Naive B cell (primary cell): ENCODE results near the gene COX5A. TPM values are rescaled to one million over a fixed set of nuclear protein-coding genes. Genes with fewer than 3 reads are reported as not detected.

ENCODE experiments used
- ATAC-seq, 2 donors: fragments of 150-1000 bp; cut with Tn5 transposase; 2 replicates each; pipeline ENCODE4 v1.10.0; 2021; ENCODE audit warnings: low read depth in 2 of 2, mild to moderate bottlenecking in 2 of 2, moderate library complexity in 2 of 2
- DNase-seq: peaks from one replicate; pipeline ENCODE4 v3.0.0; 2022
- H3K27ac Mint-ChIP-seq, 6 donors: one replicate each; pipeline ENCODE4 v1.8.0; 2020 to 2022; ENCODE audit warnings: mild to moderate bottlenecking in 6 of 6, mixed read lengths in 6 of 6, moderate library complexity in 5 of 6, inconsistent platforms in 2 of 6
- H3K27me3 Mint-ChIP-seq, 3 donors: one replicate each; pipeline ENCODE4 v1.8.0; 2021 to 2022; ENCODE audit warnings: mixed read lengths in 3 of 3, mild to moderate bottlenecking in 1 of 3
- H3K36me3 Mint-ChIP-seq, 2 donors: one replicate each; pipeline ENCODE4 v1.8.0; 2020 to 2022; ENCODE audit warnings: mixed read lengths in 2 of 2, inconsistent platforms in 1 of 2, mild to moderate bottlenecking in 1 of 2
- H3K4me1 Mint-ChIP-seq, 3 donors: one replicate each; pipeline ENCODE4 v1.8.0; 2020 to 2022; ENCODE audit warnings: mixed read lengths in 3 of 3, inconsistent platforms in 1 of 3, mild to moderate bottlenecking in 1 of 3, moderate library complexity in 1 of 3
- H3K4me3 Mint-ChIP-seq, 8 donors: one replicate each; pipeline ENCODE4 v1.8.0; 2020 to 2022; ENCODE audit warnings: mild to moderate bottlenecking in 8 of 8, mixed read lengths in 8 of 8, moderate library complexity in 8 of 8, inconsistent platforms in 2 of 8
- H3K9me3 Mint-ChIP-seq, 7 donors: one replicate each; pipeline ENCODE4 v1.8.0; 2020 to 2022; ENCODE audit warnings: mixed read lengths in 7 of 7, mild to moderate bottlenecking in 5 of 7, inconsistent platforms in 2 of 7, moderate library complexity in 1 of 7
- polyA plus RNA-seq, 6 donors: library from polyadenylated mRNA; unstranded; fragments of 300-500 nt; fragmentation: Illumina TruSeq; gene quantifications; one replicate each; pipeline ENCODE4 v1.2.3, GENCODE V29; 2021; ENCODE audit warnings: low read depth in 6 of 6

COX5A gene
- polyA plus RNA-seq, 6 donors from 2014 or later: 250 to 322 (median 270) TPM

- Mint-ChIP-seq H3K4me1 (peaks cover 47 to 73% (median 63%) of the 10 kb centered on the region in 3 donors), H3K4me3 (peak overlapping the region; percentile 71 to 100 (median 80)), H3K27me3 (no peaks in the 10 kb centered on the region), H3K27ac (peak overlapping the region in 4 of 6 donors; percentile 12 to 84 (median 78)), H3K36me3 (peaks cover 0 to 8% of the 10 kb centered on the region in 2 donors), H3K9me3 (no peaks in the 10 kb centered on the region)
- DNase-seq (no peak), ATAC-seq (no peak)
Measured at GRCh38 chr15:74870436-74871215, 67.2 kb downstream of the COX5A start.

Other genes starting within 250 kb of the COX5A start
- gene EDC3, start 242.0 kb downstream of the COX5A start, polyA plus RNA-seq: 10 to 100 TPM; 14.4 to 30.1 (median 24.1) TPM
- not detected for gene CYP1A1, start 212.5 kb downstream of the COX5A start, polyA plus RNA-seq
- not detected for gene CYP1A2, start 189.2 kb downstream of the COX5A start, polyA plus RNA-seq
- gene CSK, start 156.0 kb downstream of the COX5A start, polyA plus RNA-seq: 100 to 1,000 TPM; 176 to 273 (median 216) TPM
- not detected for gene LMAN1L, start 125.2 kb downstream of the COX5A start, polyA plus RNA-seq
- gene CPLX3, start 111.4 kb downstream of the COX5A start, polyA plus RNA-seq: not detected
- gene ULK3, start 94.9 kb downstream of the COX5A start, polyA plus RNA-seq: 10 to 100 TPM in 5 of 6 donors, 1 to 10 TPM in 1; 9.3 to 21.5 (median 13.1) TPM
- 100 to 1,000 TPM; 102 to 122 (median 110) TPM for gene SCAMP2, start 64.7 kb downstream of the COX5A start, polyA plus RNA-seq
- 10 to 100 TPM; 54.3 to 70.0 (median 57.7) TPM for gene MPI, start 48.0 kb downstream of the COX5A start, polyA plus RNA-seq
- 10 to 100 TPM; 16.7 to 31.4 (median 22.2) TPM for gene FAM219B, start 31.2 kb downstream of the COX5A start, polyA plus RNA-seq
- 1 to 10 TPM in 5 of 6 donors, under 1 TPM in 1; 0.92 to 3.6 (median 2.7) TPM for gene RPP25, start 18.7 kb upstream of the COX5A start, polyA plus RNA-seq
- gene SCAMP5, start 57.5 kb upstream of the COX5A start, polyA plus RNA-seq: not detected
- gene PPCDC, start 85.5 kb upstream of the COX5A start, polyA plus RNA-seq: 1 to 10 TPM; 4.5 to 8.9 (median 7.1) TPM